ENCODE results near the gene PDE3B. TPM values are rescaled to one million over a fixed set of nuclear protein-coding genes. Genes with fewer than 3 reads are reported as not detected.
"Not testable (repeated sequence)": the region's sequence is repeated elsewhere in the genome, so short reads cannot be mapped to it uniquely, and the experiment has no call there.

The PDE3B gene
- total RNA-seq, 1 donor from 2014 or later, result 5.3 TPM

- no peak for DNase-seq
- ATAC-seq (ENCODE audit: poor library complexity), result no peak
- intact Hi-C loops (cut with DNase I), result no loop called here
Measured at GRCh38 chr11:14764579-14765527, 121.2 kb downstream of the PDE3B start.

DNA sequence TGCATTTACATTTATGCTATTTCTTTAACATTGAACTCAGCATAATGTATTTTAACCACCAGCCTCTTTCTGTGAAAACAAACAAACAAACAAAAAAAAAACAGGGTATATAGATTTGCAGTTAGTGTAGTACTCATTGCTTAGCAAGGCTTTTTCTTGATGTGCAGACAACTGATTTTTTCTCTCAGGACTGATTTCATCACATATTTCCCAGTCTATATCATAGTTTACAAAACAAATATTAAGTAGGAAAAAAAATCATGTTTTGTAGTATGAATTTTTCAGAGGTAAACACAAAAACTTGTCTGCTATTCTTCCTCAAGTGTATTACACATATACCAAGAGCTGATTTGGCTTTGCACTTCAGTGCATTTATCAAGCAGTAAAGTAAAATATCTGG is 123.0 kb downstream of the PDE3B start:
- intact Hi-C loops (cut with DNase I), result no loop called here
- no peak for DNase-seq
- no peak for ATAC-seq (ENCODE audit: poor library complexity)

GRCh38 chr11:14768526-14769188 is 125.1 kb downstream of the PDE3B start:
- intact Hi-C loops (cut with DNase I), result no loop called here
- ATAC-seq (ENCODE audit: poor library complexity) (no peak), DNase-seq (no peak)

- no peak for ATAC-seq (ENCODE audit: poor library complexity)
- intact Hi-C loops (cut with DNase I), result no loop called here
- DNase-seq, result no peak
Measured at GRCh38 chr11:14773755-14774154, 130.2 kb downstream of the PDE3B start.

DNA sequence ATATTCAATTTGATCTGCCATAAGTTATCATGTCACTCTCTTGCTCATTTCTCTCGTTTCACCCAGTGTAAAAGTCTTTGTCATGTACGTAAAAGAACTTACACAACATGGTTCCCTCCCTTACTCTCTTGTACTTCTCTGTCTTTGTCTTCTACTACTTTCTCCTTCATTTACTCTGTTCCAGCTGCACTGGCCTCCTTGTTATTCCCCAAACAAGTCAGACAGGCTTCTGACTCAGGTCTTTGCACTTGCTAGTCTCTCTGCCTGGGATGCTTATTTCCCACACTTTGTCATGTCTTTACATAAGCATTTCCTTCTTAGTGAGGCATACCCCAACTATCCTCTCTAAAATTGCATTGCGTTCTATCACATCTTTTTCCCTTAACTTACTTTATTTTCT is 131.1 kb downstream of the PDE3B start:
- no peak for DNase-seq
- intact Hi-C loops (cut with DNase I), result no loop called here
- no peak for ATAC-seq (ENCODE audit: poor library complexity)

DNA sequence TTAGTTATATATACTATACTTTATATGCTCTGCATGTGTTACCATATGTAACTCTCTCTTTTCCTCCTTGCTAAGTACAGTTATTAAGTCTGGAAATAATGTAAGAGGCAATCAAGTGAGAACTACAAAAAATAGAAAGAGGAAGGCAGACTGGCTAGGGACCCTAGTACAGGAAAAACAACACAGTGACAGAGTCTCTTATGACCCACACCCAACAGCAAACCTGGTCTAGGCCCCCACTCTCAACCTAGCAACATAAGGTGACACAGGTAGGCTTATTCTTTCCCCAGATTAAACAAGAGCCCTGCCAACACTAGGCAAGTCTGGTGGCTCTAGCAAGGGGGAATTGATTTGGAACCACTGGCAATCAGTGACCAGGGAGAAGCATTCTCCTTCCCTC is 132.3 kb downstream of the PDE3B start:
- intact Hi-C loops (cut with DNase I), result no loop called here
- DNase-seq (no peak), ATAC-seq (ENCODE audit: poor library complexity) (no peak)

DNA sequence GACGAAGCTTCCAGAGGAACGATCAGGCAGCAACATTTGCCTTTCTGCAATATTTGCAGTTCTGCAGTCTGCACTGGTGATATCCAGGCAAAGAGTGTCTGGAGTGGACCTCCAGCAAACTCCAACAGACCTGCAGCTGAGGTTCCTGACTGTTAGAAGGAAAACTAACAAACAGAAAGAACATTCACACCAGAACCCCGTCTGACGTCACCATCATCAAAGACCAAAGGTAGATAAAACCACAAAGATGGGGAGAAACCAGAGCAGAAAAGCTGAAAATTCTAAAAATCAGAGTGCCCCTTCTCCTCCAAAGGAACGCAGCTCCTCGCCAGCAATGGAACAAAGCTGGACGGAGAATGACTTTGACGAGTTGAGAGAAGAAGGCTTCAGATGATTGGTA is 134.9 kb downstream of the PDE3B start:
- ATAC-seq (ENCODE audit: poor library complexity); DNase-seq; intact Hi-C loops (cut with DNase I): not testable (repeated sequence)

DNA sequence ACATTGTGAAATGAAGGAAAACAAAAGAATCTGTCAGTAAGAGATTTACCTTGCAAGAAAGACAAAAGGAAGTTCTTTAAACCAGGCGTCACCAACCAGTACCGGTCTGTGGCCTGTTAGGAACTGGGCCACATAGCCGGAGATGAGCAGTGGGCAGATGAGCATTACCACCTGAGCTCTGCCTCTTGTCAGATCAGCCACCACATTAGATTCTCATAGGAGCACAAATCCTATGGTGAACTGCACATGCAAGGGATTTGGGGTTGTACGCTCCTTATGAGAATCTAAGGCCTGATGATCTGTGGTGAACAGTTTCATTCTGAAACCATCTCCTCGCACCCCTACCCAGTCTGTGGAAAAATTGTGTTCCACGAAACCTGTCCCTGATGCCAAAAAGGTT is 140.2 kb downstream of the PDE3B start:
- no peak for ATAC-seq (ENCODE audit: poor library complexity)

GRCh38 chr11:14784230-14784629 is 140.6 kb downstream of the PDE3B start:
- intact Hi-C loops (cut with DNase I), result no loop called here
- DNase-seq, result no peak
- no peak for ATAC-seq (ENCODE audit: poor library complexity)

More for the DNA sequence above, 140.2 kb downstream of the PDE3B start:
- intact Hi-C loops (cut with DNase I), result no loop called here
- DNase-seq, result no peak

DNA sequence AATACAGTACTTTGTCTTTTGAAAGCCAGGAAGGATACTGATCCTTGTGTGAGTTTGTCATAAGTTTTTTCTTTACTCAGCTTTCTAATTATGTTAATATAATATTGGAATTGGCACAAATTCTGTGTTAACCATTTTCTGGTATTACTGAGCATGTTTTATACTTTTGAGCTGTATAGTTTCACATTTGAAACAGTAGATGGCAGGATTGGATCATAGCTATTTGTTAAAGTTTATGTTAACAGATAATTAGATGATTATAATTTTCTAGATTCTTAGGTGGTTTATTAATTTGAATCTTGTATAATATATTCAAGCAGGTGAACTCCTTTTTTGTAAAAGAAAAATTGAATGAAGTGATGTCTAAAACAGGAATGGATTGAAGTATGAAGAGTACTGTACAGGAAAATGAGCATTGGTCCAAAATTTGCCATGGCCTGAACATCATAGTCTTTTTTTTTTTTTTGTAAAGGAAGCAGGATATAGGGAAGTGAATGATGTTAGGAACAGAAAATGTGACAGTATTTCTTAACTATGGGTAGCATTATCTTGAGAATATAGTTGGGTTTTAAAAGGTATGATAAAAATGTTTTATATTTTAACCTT is 146.4 kb downstream of the PDE3B start:
- DNase-seq (no peak), ATAC-seq (ENCODE audit: poor library complexity) (no peak)
- intact Hi-C loops (cut with DNase I), result loop anchor here (5.0 kb wide), 1 partner anchor 112 kb away; no protein-coding TSS in a partner anchor

GRCh38 chr11:14793546-14793945 is 149.9 kb downstream of the PDE3B start:
- intact Hi-C loops (cut with DNase I), result no loop called here
- ATAC-seq (ENCODE audit: poor library complexity) (no peak), DNase-seq (no peak)

DNA sequence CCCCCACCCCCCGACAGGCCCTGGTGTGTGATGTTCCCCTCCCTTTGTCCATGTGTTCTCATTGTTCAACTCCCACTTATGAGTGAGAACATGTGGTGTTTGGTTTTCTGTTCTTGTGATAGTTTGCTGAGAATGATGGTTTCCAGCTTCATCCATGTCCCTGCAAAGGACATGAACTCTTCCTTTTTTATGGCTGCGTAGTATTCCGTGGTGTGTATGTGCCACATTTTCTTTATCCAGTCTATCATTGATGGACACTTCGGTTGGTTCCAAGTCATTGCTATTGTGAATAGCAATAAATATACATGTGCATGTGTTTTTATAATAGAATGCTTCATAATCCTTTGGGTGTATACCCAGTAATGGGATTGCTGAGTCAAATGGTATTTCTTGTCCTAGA is 152.4 kb downstream of the PDE3B start:
- DNase-seq; intact Hi-C loops (cut with DNase I); ATAC-seq (ENCODE audit: poor library complexity): not testable (repeated sequence)

GRCh38 chr11:14803846-14804245 is 160.2 kb downstream of the PDE3B start:
- intact Hi-C loops (cut with DNase I), result no loop called here
- no peak for DNase-seq
- no peak for ATAC-seq (ENCODE audit: poor library complexity)

DNA sequence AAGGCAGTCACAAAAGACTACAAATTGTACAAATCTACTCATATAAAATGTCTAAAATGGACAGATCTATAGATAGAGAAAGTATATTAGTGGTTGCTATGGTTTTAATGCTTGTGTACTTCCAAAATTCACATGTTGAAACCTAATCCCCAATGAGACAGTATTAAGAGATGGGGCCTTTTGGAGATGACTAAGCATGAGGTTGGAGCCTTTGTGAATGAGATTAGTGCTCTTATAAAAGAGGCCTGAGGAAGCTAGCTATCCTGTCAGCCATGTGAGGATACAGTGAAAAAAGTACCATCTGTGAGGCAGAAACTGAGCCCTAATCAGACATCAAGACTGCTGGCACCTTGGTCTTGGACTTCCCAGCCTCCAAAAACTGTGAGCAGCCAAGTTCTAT is 165.9 kb downstream of the PDE3B start:
- intact Hi-C loops (cut with DNase I), result no loop called here
- DNase-seq (no peak), ATAC-seq (ENCODE audit: poor library complexity) (no peak)

- intact Hi-C loops (cut with DNase I), result no loop called here
- no peak for ATAC-seq (ENCODE audit: poor library complexity)
- DNase-seq, result no peak
Measured at GRCh38 chr11:14812757-14813156, 169.2 kb downstream of the PDE3B start.

GRCh38 chr11:14813516-14813915 is 169.9 kb downstream of the PDE3B start:
- DNase-seq (no peak), ATAC-seq (ENCODE audit: poor library complexity) (no peak)
- intact Hi-C loops (cut with DNase I), result no loop called here

DNA sequence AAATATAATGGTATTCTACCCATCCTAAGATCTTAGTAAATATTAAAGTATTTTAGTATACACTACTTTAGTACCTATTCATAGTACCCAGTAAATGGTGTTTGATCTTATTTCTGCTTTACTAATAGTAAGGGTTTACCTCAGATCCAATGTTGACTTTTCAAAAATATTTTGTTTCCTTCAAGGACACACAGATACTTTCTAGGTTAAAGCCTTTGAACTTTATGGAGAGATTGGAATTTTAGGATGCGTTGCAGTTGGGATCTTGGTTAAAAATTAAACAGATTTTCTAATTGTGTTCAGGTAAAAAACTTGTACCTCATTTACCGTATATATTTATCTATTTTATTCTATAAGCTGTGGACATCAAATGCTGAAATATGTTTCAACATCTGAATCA is 175.2 kb downstream of the PDE3B start:
- ATAC-seq (ENCODE audit: poor library complexity) (no peak), DNase-seq (no peak)
- intact Hi-C loops (cut with DNase I), result no loop called here

- ATAC-seq (ENCODE audit: poor library complexity) (no peak), DNase-seq (no peak)
- intact Hi-C loops (cut with DNase I), result no loop called here
Measured at GRCh38 chr11:14819596-14819995, 176.0 kb downstream of the PDE3B start.

DNA sequence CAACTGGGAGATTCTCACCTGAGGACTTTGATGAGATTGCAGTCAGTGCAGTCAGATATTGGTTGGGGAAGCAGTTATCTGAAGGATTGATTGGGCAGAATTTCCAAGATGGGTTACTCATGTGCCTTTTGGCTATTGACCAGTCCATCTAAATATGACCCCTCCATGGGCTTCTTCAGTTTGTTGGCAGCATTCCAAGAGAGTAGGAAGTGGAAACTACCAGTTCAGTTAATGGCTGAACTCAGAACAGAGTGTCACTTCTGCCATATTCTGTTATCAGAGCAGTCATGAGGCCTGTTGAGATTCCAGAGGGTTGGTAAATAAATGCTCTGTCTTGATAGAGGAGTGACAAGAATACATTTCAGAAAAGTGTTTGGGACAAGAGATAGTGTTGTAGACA is 177.4 kb downstream of the PDE3B start:
- intact Hi-C loops (cut with DNase I), result no loop called here
- ATAC-seq (ENCODE audit: poor library complexity) (no peak), DNase-seq (no peak)

- intact Hi-C loops (cut with DNase I), result no loop called here
- ATAC-seq (ENCODE audit: poor library complexity) (no peak), DNase-seq (no peak)
Measured at GRCh38 chr11:14826600-14826999, 183.0 kb downstream of the PDE3B start.

Data from Right ventricle myocardium superior (tissue), 1 donor.